ENCODE measurements around the gene PBX1.

DNA sequence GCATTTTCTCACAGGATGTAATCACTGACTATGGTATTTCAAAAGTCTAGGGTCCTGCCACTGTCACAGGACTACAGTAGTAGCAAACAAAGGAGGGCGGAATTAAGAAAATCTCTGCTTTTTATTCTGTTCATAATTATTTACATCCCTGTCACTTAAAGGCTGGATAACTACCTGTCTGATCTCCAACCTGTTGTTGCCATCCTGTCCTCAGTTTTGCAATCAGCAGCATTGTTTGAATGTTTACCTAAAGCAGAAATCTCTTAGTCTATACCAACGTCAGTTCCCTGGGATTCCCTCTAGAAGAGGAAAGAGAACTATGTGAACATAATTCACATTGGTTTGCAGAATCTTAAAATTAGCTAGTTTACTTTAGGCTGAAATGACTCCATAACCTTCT, 218.5 kb downstream of the PBX1 start:
- TF ChIP-seq, protein P1, sequence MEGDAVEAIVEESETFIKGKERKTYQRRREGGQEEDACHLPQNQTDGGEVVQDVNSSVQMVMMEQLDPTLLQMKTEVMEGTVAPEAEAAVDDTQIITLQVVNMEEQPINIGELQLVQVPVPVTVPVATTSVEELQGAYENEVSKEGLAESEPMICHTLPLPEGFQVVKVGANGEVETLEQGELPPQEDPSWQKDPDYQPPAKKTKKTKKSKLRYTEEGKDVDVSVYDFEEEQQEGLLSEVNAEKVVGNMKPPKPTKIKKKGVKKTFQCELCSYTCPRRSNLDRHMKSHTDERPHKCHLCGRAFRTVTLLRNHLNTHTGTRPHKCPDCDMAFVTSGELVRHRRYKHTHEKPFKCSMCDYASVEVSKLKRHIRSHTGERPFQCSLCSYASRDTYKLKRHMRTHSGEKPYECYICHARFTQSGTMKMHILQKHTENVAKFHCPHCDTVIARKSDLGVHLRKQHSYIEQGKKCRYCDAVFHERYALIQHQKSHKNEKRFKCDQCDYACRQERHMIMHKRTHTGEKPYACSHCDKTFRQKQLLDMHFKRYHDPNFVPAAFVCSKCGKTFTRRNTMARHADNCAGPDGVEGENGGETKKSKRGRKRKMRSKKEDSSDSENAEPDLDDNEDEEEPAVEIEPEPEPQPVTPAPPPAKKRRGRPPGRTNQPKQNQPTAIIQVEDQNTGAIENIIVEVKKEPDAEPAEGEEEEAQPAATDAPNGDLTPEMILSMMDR (IDR thresholded peaks at IDR 0.05; ENCODE audit: low read depth, low read length): no peak
- TF ChIP-seq EZH2phosphoT487 (IDR thresholded peaks at IDR 0.05; ENCODE audit: low read depth): no peak

Data from OCI-LY3 (cell line).